ENCODE results near the gene OLFML2A.

OLFML2A gene

DNA sequence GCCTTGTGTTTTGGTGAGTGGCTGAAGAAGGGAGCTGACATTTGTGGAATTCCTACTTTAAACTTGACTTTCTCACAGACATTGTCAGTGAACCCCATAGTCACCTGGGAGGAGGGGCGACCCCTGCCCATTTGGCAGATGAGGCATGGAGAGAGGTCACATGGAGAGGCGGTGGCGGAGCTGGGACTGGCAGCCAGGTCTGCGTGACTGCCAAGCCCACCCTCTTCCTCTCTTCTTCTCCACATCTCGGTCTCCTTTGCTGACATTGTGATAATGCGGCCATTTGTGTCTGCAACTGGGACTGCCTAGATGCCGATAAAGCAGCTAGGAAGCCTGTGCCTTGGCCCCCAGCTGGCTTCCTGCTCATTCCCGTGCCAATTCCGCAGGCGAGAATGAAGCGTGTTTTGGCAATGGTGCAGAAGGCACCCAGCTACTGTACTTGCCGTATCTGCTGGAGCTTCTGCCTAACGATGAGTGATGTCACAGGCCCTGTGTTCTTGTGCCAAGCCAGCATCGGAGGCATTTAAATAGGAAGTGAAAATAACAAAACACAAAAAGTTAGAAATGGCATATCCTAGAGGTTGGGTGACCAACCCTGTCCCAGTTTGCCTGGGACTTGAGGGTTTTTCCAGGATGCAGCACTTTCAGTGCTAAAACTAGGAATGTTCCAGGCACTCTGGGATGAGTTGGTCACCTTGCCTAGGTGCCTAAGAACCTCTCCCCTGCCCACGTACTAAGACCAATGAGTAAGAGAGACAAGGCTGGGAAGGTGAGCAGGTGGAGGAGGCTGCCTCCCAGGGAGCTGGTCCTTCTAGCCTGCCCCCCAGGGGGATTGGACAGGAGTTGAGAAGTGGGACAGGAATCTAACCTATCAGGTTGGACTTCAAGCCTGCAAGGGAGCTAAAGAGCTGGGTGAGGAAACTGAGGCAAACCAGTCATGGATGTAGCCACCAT is 23.6 kb downstream of the OLFML2A start:
- DNase-seq, result no peak

DNA sequence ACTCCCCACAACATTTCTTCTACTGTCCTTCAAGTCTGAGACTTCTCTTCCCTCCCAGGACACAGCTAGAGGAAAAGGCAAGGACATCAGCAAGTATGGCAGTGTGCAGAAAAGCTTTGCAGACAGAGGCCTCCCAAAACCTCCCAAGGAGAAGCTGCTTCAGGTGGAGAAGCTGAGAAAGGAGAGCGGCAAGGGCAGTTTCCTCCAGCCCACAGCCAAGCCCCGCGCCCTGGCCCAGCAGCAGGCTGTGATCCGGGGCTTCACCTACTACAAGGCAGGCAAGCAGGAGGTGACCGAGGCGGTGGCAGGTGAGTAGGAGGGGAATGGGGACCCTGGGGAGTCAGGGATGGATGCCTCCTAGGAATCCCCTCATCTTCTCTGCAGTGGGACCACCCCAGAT is 24.4 kb downstream of the OLFML2A start:
- no peak for DNase-seq

- no peak for DNase-seq
These were observed 25.5 kb downstream of the OLFML2A start for GRCh38 chr9:124802426-124802825.

DNA sequence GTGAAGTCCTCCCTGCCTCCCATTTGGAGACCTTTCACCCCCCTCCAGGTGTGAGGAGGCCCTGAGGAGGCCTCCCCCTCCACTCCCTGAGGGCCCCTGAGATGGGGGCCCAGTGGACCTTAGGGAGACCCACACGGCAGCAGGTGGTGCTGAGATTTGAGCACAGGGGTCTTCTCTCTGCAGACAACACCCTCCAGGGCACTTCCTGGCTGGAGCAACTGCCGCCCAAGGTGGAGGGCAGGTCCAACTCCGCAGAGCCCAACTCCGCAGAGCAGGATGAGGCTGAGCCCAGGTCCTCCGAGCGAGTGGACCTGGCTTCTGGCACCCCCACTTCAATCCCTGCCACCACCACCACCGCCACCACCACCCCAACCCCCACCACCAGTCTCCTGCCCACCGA is 27.0 kb downstream of the OLFML2A start:
- no peak for DNase-seq

- no peak for DNase-seq
These were observed 28.3 kb downstream of the OLFML2A start for GRCh38 chr9:124805186-124805585.

DNA sequence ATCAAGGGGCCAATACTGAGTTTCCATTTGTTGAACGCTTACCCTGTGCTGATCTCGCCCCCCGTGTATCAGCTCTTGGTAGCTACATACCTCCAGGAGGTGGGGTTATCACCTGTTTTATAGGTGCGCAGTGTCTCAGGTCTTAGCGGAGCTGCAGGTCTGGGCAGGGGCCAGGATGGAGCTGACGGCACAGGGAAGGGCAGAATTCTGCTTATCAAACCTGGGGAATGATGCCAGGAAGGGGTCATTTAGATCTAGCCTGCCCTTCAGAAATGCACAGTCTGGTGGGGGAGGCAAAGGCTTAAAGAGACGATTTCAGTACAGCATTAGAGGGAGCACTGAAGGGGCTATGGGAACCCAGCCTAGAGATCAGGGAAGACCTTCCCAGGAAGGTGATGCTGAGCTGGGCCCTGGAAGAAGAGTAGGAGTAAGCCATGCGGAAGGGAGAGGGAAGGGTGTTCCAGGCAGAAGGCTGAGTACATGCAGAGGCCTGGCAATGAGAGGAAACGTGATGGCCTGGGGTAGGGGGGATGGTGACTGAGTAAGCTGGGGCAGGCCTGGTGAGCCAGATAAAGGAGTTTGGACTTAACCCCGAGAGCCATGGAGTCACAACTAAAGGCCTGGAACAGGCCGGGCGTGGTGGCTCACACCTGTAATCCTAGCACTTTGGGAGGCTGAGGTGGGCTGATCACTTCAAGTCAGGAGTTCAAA is 31.5 kb downstream of the OLFML2A start:
- no peak for DNase-seq

GRCh38 chr9:124809211-124809610 is 32.3 kb downstream of the OLFML2A start:
- DNase-seq, result no peak

- DNase-seq, result no peak
These were observed 33.0 kb downstream of the OLFML2A start for GRCh38 chr9:124809741-124810500.

DNA sequence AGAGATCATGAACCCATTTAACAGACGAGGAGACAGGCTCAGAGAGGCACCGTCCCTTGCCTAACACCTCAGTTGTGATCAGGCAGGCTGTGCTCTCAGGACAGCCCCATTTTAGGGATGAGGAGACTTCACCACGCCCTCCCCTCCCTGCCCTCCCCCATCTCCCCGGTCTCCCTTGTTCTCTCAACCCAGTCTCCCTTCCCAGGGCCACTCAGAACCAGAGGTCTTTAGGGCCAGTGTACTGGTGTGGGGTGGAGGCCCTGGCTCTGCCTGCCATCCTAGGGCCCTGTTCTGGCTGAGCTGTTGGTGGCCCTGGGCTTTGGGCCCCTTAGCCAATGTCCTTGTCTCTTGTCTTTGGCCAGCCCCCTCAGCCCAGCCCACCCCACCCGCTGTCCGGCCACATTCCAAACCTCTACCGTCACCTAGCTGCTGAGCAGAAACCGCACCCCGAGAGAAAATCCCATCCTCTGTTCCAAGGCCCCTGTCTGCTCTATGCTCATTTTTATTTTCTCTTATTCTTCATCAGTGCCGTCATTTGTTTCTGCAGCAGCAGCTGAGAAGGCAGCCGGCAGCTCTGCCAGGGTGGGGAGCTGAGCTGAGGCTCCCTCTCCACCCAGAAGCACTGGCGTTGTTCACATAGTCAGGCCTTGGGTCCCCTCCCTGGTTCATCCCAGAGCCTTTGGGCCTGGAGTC is 33.9 kb downstream of the OLFML2A start:
- DNase-seq, result no peak

- DNase-seq, result no peak
These were observed 35.5 kb downstream of the OLFML2A start for GRCh38 chr9:124812441-124812876.

GRCh38 chr9:124813041-124813440 is 36.1 kb downstream of the OLFML2A start:
- no peak for DNase-seq

DNA sequence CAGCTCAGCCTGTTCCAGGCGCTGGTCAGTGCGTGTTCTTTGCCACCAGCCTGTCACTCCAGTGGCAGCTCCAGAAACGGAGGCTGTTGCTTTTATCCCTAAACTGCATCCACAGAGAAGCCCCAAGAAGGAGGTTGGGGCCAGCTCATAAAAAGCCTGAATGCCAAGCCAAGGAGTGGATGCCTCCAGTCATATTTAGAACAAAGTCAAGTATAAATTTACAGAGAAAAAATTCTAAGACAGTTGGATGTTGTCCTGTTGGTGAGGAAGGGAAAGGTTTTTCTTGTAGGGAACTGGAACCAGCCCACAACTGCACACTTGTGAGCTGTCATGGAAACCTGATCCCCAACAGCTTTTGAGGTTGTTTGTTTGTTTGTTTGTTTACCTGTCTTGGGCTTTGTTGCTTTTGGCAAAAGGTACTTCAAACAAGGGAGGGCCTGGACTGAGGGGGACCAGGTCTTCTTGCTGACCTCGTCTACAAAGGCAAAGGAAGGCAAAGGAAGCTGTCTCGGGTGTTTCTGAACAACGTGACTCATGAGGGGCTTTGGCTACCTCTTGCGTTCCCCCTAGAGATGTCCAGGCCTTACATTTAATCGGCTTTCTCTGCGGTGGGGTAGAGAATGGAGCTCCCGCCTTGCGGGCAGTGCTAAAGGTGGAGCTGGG is 36.7 kb downstream of the OLFML2A start:
- DNase-seq, result no peak

DNA sequence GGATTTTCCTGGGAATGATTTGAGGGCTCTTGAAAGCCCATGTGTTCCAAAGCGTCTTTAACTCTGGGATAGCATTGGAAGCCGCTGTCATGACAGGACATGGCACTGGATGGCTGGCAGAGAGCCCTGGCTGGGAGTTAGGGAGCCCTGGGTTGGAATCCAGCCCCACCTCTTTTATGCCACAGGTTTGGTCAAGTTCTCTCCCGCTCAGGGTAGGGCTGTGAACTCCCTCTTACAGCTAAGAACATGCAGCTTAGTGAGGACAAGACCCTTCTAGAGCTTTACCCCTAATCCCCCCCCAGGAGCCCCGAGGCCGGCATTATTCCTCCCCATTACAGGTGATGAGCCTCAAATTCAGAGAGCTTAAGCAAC is 37.2 kb downstream of the OLFML2A start:
- no peak for DNase-seq

DNA sequence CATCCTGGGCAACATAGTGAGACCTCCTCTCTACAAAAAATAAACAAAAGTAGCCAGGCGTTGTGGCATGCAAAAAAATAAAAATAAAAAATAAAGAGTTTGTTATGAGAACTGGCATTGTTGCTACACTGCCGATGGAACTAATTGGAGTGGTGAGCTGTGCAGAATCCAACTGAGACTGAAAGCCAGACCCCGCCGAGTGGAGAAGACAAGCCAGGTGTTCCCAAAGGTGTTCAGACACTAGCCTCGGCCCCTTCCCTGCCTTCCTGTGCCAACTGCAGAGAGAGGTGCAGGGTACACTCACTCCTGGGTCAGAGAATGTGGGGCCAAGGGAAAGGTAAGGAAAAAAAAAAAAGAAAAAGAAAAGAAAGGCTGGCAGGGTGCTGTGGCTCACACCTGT is 38.7 kb downstream of the OLFML2A start:
- DNase-seq, result no peak

GRCh38 chr9:124818431-124819281 is 41.7 kb downstream of the OLFML2A start:
- no peak for DNase-seq

- DNase-seq, result no peak
These were observed 44.0 kb downstream of the OLFML2A start for GRCh38 chr9:124820698-124821623.

DNA sequence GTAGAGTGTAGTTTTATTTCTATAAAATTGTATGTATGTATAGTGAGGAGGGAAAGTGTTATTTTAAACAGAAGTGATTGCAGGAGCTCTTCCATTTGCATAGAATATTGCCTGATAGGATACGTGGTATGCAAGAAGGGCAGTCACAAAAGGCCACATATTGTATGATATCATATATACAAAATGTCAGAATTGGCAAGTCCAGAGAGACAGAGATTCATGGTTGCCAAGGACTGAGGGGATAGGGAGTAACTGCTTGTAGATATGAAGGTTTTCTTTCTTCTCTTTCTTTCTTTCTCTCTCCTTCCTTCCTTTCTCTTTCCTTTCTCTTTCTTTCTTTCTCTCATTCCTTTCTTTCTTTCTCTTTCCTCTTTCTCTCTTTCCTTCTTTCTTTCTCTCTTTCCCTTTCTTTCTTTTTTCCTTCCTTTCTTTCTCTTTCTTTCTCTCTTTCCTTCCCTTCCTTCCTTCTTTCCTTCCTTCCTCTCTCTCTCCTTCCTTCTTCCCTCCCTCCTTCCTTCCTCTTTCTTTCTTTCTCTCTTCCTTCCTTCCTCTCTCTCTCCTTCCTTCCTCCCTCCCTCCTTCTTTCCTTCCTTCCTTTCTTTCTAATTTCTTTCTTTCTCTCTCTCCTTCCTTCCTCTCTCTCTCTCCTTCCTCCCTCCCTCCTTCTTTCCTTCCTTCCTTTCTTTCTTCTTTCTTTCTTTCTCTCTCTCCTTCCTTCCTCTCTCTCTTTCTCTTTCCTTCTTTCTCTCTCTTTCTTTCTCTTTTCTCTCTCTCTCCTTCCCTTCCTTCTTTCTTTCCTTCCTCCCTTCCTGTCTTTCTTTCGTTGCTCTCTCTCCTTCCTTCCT is 51.8 kb downstream of the OLFML2A start:
- DNase-seq, result no peak

DNA sequence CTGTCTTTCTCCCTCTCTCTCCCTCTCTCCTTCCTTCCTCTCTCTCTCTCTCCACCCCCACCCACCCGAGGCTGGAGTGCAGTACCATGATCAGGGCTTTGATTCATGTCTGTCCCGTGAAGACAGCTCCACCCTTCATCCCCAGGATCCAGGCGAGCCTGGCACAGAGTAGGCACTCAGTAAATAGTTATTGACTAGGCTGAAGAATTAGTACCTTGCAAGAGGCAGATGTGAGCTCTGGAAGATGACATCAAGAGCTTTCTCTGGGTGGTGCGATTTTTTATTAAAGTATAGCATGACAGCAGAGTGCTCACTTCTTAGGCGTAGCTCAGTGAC is 52.4 kb downstream of the OLFML2A start:
- DNase-seq, result no peak

DNA sequence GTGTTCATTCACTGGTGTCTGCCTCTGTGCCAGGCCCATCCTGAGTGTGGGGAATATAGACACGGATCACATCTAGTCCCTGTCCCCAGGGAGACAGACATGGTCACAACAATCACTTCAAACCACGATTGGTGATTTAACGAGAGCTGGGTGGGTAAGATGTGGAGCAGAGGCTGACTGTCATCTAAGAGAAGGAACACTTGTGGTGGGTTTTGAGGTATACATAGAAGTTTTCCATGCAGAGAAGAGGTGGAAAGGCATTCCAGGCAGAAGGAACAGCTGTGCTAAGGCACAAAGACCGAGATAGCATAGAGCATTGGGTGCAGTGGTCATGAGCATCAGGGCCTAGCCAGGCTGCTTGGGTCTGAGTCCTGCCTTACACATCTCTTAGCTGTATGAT is 53.7 kb downstream of the OLFML2A start:
- no peak for DNase-seq

Measured in KG1 (cell line).